ENCODE results near the gene PTGS2.
"Not testable (repeated sequence)": the region's sequence is repeated elsewhere in the genome, so short reads cannot be mapped to it uniquely, and the experiment has no call there.

Gene PTGS2

DNA sequence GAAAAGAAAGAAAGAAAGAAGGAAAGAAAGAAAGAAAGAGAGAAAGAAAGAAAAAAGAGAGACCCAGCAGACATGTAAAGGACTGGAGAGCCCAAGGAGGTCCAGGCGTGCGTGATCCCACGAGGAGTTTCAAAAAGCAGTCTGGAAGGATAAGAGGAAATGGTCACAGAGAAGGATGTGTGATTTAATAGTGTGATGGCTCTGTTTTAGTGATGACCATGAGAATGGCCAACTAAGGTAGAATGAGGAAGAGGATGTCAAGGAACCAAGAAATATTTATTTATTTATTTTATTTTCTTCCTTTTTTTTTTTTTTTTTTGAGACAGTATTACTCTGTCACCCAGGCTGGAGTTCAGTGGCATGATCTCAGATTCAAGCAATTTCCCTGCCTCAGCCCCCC, 25.5 kb downstream of the PTGS2 start:
- Histone ChIP-seq H4K8ac (ENCODE audit: low read depth, low read length) (no peak overlapping the region), H3K79me2 (ENCODE audit: control insufficient read depth, insufficient read depth, low read length) (no peaks in the 10 kb centered on the region), H2AK5ac (ENCODE audit: low read length) (no peak overlapping the region), H2BK120ac (ENCODE audit: low read depth, low read length) (no peak overlapping the region), H3K4me1 (ENCODE audit: control insufficient read depth, low read depth, low read length) (no peaks in the 10 kb centered on the region), H3K79me1 (ENCODE audit: low read length) (no peaks in the 10 kb centered on the region), H3K27me3 (ENCODE audit: insufficient read depth, low read length, poor library complexity) (no peaks in the 10 kb centered on the region), H3K56ac (ENCODE audit: low read length) (no peak overlapping the region), H3K27ac (ENCODE audit: low read depth, low read length) (no peak overlapping the region), H3K4me3 (ENCODE audit: low read length) (no peak overlapping the region), H2BK15ac (replicated peaks; ENCODE audit: low read depth) (no peak overlapping the region), H3K9ac (ENCODE audit: low read length) (no peak overlapping the region), H3K36me3 (ENCODE audit: control insufficient read depth, insufficient read depth, low read length) (no peaks in the 10 kb centered on the region), H3K23ac (ENCODE audit: low read length) (no peak overlapping the region), H3K4ac (ENCODE audit: low read depth, low read length) (no peak overlapping the region), H3K4me2 (ENCODE audit: low read length) (no peak overlapping the region), H3K18ac (ENCODE audit: low read length) (no peak overlapping the region), H2BK5ac (ENCODE audit: low read length) (no peak overlapping the region), H4K5ac (ENCODE audit: low read length) (no peak overlapping the region)
- WGBS (ENCODE audit: extremely low coverage, insufficient coverage, low lambda C conversion rate) = no CpG with 5 or more reads among the region's 3 CpGs
- no peak for DNase-seq

GRCh38 chr1:186653312-186653711, 26.9 kb downstream of the PTGS2 start:
- H3K18ac ChIP-seq (ENCODE audit: low read length) = no peak overlapping the region
- no peak overlapping the region for H3K27ac ChIP-seq (ENCODE audit: low read depth, low read length)
- H3K4me3 ChIP-seq (ENCODE audit: low read length) = no peak overlapping the region
- no peaks in the 10 kb centered on the region for H3K4me1 ChIP-seq (ENCODE audit: control insufficient read depth, low read depth, low read length)
- no peaks in the 10 kb centered on the region for H3K79me2 ChIP-seq (ENCODE audit: control insufficient read depth, insufficient read depth, low read length)
- no peak overlapping the region for H2BK5ac ChIP-seq (ENCODE audit: low read length)
- H3K36me3 ChIP-seq (ENCODE audit: control insufficient read depth, insufficient read depth, low read length) = no peaks in the 10 kb centered on the region
- no peak overlapping the region for H3K23ac ChIP-seq (ENCODE audit: low read length)
- WGBS (ENCODE audit: extremely low coverage, insufficient coverage, low lambda C conversion rate) = no CpG with 5 or more reads among the region's 2 CpGs
- H3K79me1 ChIP-seq (ENCODE audit: low read length) = no peaks in the 10 kb centered on the region
- H4K8ac ChIP-seq (ENCODE audit: low read depth, low read length) = no peak overlapping the region
- H2BK120ac ChIP-seq (ENCODE audit: low read depth, low read length) = no peak overlapping the region
- H3K56ac ChIP-seq (ENCODE audit: low read length) = no peak overlapping the region
- H3K4me2 ChIP-seq (ENCODE audit: low read length) = no peak overlapping the region
- no peak overlapping the region for H4K5ac ChIP-seq (ENCODE audit: low read length)
- H3K4ac ChIP-seq (ENCODE audit: low read depth, low read length) = no peak overlapping the region
- no peak overlapping the region for H3K9ac ChIP-seq (ENCODE audit: low read length)
- DNase-seq = no peak
- no peak overlapping the region for H2BK15ac ChIP-seq (replicated peaks; ENCODE audit: low read depth)
- H2AK5ac ChIP-seq (ENCODE audit: low read length) = no peak overlapping the region
- no peaks in the 10 kb centered on the region for H3K27me3 ChIP-seq (ENCODE audit: insufficient read depth, low read length, poor library complexity)

- Histone ChIP-seq H3K27me3 (ENCODE audit: insufficient read depth, low read length, poor library complexity) (no peaks in the 10 kb centered on the region), H4K5ac (ENCODE audit: low read length) (no peak overlapping the region), H3K9ac (ENCODE audit: low read length) (no peak overlapping the region), H3K18ac (ENCODE audit: low read length) (no peak overlapping the region), H2BK15ac (replicated peaks; ENCODE audit: low read depth) (no peak overlapping the region), H3K79me2 (ENCODE audit: control insufficient read depth, insufficient read depth, low read length) (no peaks in the 10 kb centered on the region), H3K27ac (ENCODE audit: low read depth, low read length) (no peak overlapping the region), H3K4me1 (ENCODE audit: control insufficient read depth, low read depth, low read length) (no peaks in the 10 kb centered on the region), H3K36me3 (ENCODE audit: control insufficient read depth, insufficient read depth, low read length) (no peaks in the 10 kb centered on the region), H2BK120ac (ENCODE audit: low read depth, low read length) (no peak overlapping the region), H3K4me3 (ENCODE audit: low read length) (no peak overlapping the region), H2AK5ac (ENCODE audit: low read length) (no peak overlapping the region), H3K79me1 (ENCODE audit: low read length) (no peaks in the 10 kb centered on the region), H3K4me2 (ENCODE audit: low read length) (no peak overlapping the region), H3K4ac (ENCODE audit: low read depth, low read length) (no peak overlapping the region), H4K8ac (ENCODE audit: low read depth, low read length) (no peak overlapping the region), H3K23ac (ENCODE audit: low read length) (no peak overlapping the region), H2BK5ac (ENCODE audit: low read length) (no peak overlapping the region), H3K56ac (ENCODE audit: low read length) (no peak overlapping the region)
- no peak for DNase-seq
- no CpG with 5 or more reads among the region's 4 CpGs for WGBS (ENCODE audit: extremely low coverage, insufficient coverage, low lambda C conversion rate)
These were observed 31.6 kb downstream of the PTGS2 start for GRCh38 chr1:186648613-186649012.

DNA sequence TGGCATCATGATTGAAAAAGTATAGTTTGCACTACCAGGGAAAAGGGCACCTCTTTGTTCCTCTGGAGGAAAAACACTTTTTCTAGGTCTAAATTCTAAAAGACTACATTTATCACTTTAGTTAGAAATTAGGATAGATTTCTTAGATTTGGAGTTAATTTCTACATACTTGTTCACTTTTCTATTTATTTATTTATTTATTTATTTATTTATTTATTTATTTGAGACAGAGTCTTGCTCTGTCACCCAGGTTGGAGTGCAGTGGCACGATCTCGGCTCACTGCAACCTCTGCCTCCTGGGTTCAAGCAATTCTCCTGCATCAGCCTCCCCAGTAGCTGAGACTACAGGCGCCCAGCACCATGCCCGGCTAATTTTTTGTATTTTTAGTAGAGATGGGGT, 32.2 kb downstream of the PTGS2 start:
- not testable (repeated sequence) for H3K27me3 ChIP-seq (ENCODE audit: insufficient read depth, low read length, poor library complexity); H3K79me1 ChIP-seq (ENCODE audit: low read length); H3K4me2 ChIP-seq (ENCODE audit: low read length); H2BK15ac ChIP-seq (replicated peaks; ENCODE audit: low read depth); H3K79me2 ChIP-seq (ENCODE audit: control insufficient read depth, insufficient read depth, low read length); H3K4me3 ChIP-seq (ENCODE audit: low read length); H3K36me3 ChIP-seq (ENCODE audit: control insufficient read depth, insufficient read depth, low read length); H3K9ac ChIP-seq (ENCODE audit: low read length); H4K8ac ChIP-seq (ENCODE audit: low read depth, low read length); H3K4me1 ChIP-seq (ENCODE audit: control insufficient read depth, low read depth, low read length); H3K27ac ChIP-seq (ENCODE audit: low read depth, low read length); H3K18ac ChIP-seq (ENCODE audit: low read length); H3K4ac ChIP-seq (ENCODE audit: low read depth, low read length); H3K56ac ChIP-seq (ENCODE audit: low read length); H4K5ac ChIP-seq (ENCODE audit: low read length); H3K23ac ChIP-seq (ENCODE audit: low read length); DNase-seq; H2AK5ac ChIP-seq (ENCODE audit: low read length); H2BK120ac ChIP-seq (ENCODE audit: low read depth, low read length); H2BK5ac ChIP-seq (ENCODE audit: low read length)
- WGBS (ENCODE audit: extremely low coverage, insufficient coverage, low lambda C conversion rate) = no CpG with 5 or more reads among the region's 4 CpGs

DNA sequence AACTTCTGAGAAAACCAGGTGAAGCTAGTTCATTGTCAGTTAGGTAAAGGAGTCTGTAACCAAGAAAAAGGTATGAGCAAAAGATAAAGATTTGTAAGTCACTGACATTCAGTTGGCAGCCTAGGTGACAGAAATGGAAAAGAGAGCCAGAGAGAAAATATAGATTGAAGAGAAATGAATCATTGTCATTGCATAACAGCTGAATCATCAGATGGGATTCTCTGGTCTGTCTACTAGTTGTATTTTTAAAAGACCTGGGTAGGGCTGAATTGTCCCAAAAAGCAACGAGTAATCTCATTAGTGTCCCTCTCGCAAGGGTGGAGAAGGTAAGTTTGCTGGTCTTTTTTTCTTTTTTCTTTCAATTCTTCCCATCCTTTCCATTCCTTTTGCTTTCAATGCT, 36.6 kb downstream of the PTGS2 start:
- Histone ChIP-seq H2AK5ac (ENCODE audit: low read length) (no peak overlapping the region), H2BK15ac (replicated peaks; ENCODE audit: low read depth) (no peak overlapping the region), H3K4me3 (ENCODE audit: low read length) (no peak overlapping the region), H3K18ac (ENCODE audit: low read length) (no peak overlapping the region), H2BK120ac (ENCODE audit: low read depth, low read length) (no peak overlapping the region), H3K9ac (ENCODE audit: low read length) (no peak overlapping the region), H3K79me2 (ENCODE audit: control insufficient read depth, insufficient read depth, low read length) (no peaks in the 10 kb centered on the region), H4K8ac (ENCODE audit: low read depth, low read length) (no peak overlapping the region), H3K27me3 (ENCODE audit: insufficient read depth, low read length, poor library complexity) (no peaks in the 10 kb centered on the region), H3K4me2 (ENCODE audit: low read length) (no peak overlapping the region), H3K27ac (ENCODE audit: low read depth, low read length) (no peak overlapping the region), H3K4me1 (ENCODE audit: control insufficient read depth, low read depth, low read length) (no peaks in the 10 kb centered on the region), H3K79me1 (ENCODE audit: low read length) (no peaks in the 10 kb centered on the region), H3K36me3 (ENCODE audit: control insufficient read depth, insufficient read depth, low read length) (no peaks in the 10 kb centered on the region), H3K56ac (ENCODE audit: low read length) (no peak overlapping the region), H3K23ac (ENCODE audit: low read length) (no peak overlapping the region), H3K4ac (ENCODE audit: low read depth, low read length) (no peak overlapping the region), H2BK5ac (ENCODE audit: low read length) (no peak overlapping the region), H4K5ac (ENCODE audit: low read length) (no peak overlapping the region)
- no CpG with 5 or more reads among the region's 2 CpGs for WGBS (ENCODE audit: extremely low coverage, insufficient coverage, low lambda C conversion rate)
- no peak for DNase-seq

DNA sequence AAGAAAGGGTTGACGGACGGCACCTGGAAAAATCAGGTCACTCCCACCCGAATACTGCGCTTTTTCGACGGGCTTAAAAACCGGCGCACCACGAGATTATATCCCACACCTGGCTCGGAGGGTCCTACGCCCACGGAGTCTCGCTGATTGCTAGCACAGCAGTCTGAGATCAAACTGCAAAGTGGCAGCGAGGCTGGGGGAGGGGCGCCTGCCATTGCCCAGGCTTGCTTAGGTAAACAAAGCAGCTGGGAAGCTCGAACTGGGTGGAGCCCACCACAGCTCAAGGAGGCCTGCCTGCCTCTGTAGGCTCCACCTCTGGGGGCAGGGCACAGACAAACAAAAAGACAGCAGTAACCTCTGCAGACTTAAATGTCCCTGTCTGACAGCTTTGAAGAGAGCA, 42.7 kb downstream of the PTGS2 start:
- H2AK5ac ChIP-seq (ENCODE audit: low read length) = not testable (repeated sequence)

More for the DNA sequence above, 42.7 kb downstream of the PTGS2 start:
- H2BK5ac ChIP-seq (ENCODE audit: low read length); H3K23ac ChIP-seq (ENCODE audit: low read length); H3K36me3 ChIP-seq (ENCODE audit: control insufficient read depth, insufficient read depth, low read length); H3K18ac ChIP-seq (ENCODE audit: low read length); H3K4me1 ChIP-seq (ENCODE audit: control insufficient read depth, low read depth, low read length); H3K79me1 ChIP-seq (ENCODE audit: low read length); H2BK15ac ChIP-seq (replicated peaks; ENCODE audit: low read depth); H3K4ac ChIP-seq (ENCODE audit: low read depth, low read length); H3K79me2 ChIP-seq (ENCODE audit: control insufficient read depth, insufficient read depth, low read length); H4K5ac ChIP-seq (ENCODE audit: low read length); H2BK120ac ChIP-seq (ENCODE audit: low read depth, low read length); H3K27me3 ChIP-seq (ENCODE audit: insufficient read depth, low read length, poor library complexity); H3K4me3 ChIP-seq (ENCODE audit: low read length); H3K4me2 ChIP-seq (ENCODE audit: low read length); H4K8ac ChIP-seq (ENCODE audit: low read depth, low read length); H3K27ac ChIP-seq (ENCODE audit: low read depth, low read length): not testable (repeated sequence)
- WGBS (ENCODE audit: extremely low coverage, insufficient coverage, low lambda C conversion rate) = no CpG with 5 or more reads among the region's 16 CpGs
- H3K56ac ChIP-seq (ENCODE audit: low read length) = peak overlapping the region; percentile 76
- DNase-seq = peak; percentile 29
- peak overlapping the region; percentile 54 for H3K9ac ChIP-seq (ENCODE audit: low read length)

All from mesendoderm (in vitro differentiated cells).